Esophagus (tissue), 2 donors: ENCODE data around the gene FZD10. TPM values are rescaled to one million over a fixed set of nuclear protein-coding genes. Genes with fewer than 3 reads are reported as not detected.
A peak's percentile ranks its signal among the peaks of the same experiment; 100 is the strongest.

Experiments
- H3K27ac ChIP-seq, 2 donors: one replicate each; pipeline ENCODE4 v1.5.1; 2013; ENCODE audit warnings: low read depth in 2 of 2, mild to moderate bottlenecking in 2 of 2, inconsistent platforms in 1 of 2, low read length in 1 of 2, moderate library complexity in 1 of 2
- H3K27me3 ChIP-seq, 2 donors: one replicate each; pipeline ENCODE4 v1.6.1; 2013; ENCODE audit warnings: low read length in 2 of 2, control low read depth in 1 of 2, mild to moderate bottlenecking in 1 of 2; ENCODE audit not compliant: insufficient read depth in 2 of 2, control insufficient read depth in 1 of 2
- H3K36me3 ChIP-seq, 2 donors: one replicate each; pipeline ENCODE4 v1.6.1; 2013; ENCODE audit warnings: low read length in 1 of 2; ENCODE audit not compliant: control insufficient read depth in 2 of 2, insufficient read depth in 2 of 2
- H3K4me1 ChIP-seq, 2 donors: one replicate each; pipeline ENCODE4 v1.6.1; 2013; ENCODE audit warnings: low read length in 1 of 2; ENCODE audit not compliant: control insufficient read depth in 2 of 2, insufficient read depth in 2 of 2
- H3K4me3 ChIP-seq, 2 donors: one replicate each; pipeline ENCODE4 v1.5.1; 2013; ENCODE audit warnings: low read length in 2 of 2, mild to moderate bottlenecking in 2 of 2, low read depth in 1 of 2, moderate library complexity in 1 of 2
- H3K9me3 ChIP-seq, 2 donors: one replicate each; pipeline ENCODE4 v1.6.1; 2013; ENCODE audit warnings: mild to moderate bottlenecking in 2 of 2, low read depth in 1 of 2, low read length in 1 of 2, moderate library complexity in 1 of 2; ENCODE audit not compliant: control insufficient read depth in 2 of 2, insufficient read depth in 1 of 2
- WGBS, 2 donors: extraction: QIAGEN DNeasy Blood & Tissue Kit; methylation state at CpG; one replicate each; pipeline ENCODE4 v1.1.7; 2013; 5-methylcytosine and 5-hydroxymethylcytosine counted together
- polyA plus RNA-seq, 2 donors: library from polyadenylated mRNA; stranded (reverse); fragments of 200-250 nt; gene quantifications; one replicate each; pipeline ENCODE4 v1.2.3, GENCODE V29; 2013
- donor health status: healthy with polysubstance abuse.
- donor health status: Bipolar disorder and iron deficiency.

Gene FZD10
- polyA plus RNA-seq, 2 donors = 7.2 to 18.7 TPM

DNA sequence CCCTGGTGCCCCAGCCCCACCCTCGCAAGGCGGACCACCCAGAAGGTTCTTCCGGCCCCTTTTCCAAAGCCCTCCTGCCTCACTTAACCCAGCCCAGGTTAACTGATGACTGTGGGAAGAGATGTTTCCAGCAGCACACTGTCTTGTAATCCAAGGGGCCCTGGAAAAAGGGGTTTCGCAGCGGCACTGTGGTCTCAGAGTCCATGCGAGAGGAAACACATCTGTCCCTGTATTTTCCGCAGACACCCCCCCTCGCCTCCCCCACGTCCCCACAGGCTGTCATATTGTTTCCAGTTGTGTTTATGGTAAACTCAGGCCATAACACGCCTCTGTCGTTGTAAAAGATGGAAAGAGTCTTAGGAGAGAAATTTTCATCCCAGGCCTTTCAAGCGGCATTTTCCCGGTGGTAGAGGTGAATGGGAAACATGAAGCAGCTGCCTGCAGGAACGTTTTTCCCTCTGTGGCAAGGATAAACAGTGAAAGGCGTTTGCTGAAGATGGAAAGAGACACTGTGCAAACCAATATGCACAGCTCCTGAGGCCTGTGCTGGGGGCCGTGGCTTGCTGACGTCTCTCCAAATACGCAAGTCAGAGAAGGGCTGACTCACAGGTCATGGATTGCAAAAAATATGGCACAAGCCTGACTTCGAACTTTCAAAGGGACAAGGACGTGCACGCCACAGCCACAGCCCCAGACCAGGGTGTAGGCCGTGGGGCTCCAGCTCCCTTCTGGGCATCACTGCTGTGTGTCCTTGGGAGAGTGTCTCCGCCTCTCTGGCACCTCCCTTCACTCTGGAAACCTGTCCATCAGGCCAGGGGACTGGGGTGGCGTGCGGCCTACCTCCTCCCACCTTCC, 22.5 kb upstream of the FZD10 start:
- no peak overlapping the region for H3K4me3 ChIP-seq
- H3K27me3 ChIP-seq = no peaks in the 10 kb centered on the region
- peak overlapping the region; percentile 69 to 85 for H3K27ac ChIP-seq
- WGBS, 2 donors = 51 to 63% methylated on average over 25 of the region's 25 CpGs
- no peaks in the 10 kb centered on the region for H3K9me3 ChIP-seq
- H3K36me3 ChIP-seq = no peaks in the 10 kb centered on the region
- peaks cover 0 to 35% of the 10 kb centered on the region in 2 donors for H3K4me1 ChIP-seq

DNA sequence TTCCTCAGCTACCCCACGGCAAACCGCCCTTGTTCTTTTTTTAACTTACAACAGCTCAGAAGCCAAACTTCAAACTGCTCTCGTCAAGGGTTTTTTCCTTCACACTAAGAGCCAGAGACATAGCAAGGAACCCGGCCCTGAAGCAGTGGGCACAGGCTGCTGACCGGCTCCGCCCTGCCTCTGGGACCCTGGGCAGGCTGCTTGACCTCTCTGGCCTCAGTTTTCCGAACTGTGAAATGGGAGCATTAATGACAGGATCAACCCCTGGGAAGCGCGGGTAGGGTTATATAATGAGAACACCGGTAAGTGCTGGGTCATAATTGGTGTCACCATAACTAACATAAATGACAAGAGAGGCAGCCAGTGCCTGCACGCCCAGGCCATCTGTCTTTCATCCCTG, 21.2 kb upstream of the FZD10 start:
- Histone ChIP-seq H3K4me3 (no peak overlapping the region), H3K36me3 (no peaks in the 10 kb centered on the region), H3K27ac (peak overlapping the region in 1 of 2 donors; percentile 69), H3K4me1 (peaks cover 0 to 24% of the 10 kb centered on the region in 2 donors), H3K27me3 (no peaks in the 10 kb centered on the region), H3K9me3 (no peaks in the 10 kb centered on the region)
- 83 to 85% methylated on average over 11 of the region's 11 CpGs for WGBS, 2 donors

DNA sequence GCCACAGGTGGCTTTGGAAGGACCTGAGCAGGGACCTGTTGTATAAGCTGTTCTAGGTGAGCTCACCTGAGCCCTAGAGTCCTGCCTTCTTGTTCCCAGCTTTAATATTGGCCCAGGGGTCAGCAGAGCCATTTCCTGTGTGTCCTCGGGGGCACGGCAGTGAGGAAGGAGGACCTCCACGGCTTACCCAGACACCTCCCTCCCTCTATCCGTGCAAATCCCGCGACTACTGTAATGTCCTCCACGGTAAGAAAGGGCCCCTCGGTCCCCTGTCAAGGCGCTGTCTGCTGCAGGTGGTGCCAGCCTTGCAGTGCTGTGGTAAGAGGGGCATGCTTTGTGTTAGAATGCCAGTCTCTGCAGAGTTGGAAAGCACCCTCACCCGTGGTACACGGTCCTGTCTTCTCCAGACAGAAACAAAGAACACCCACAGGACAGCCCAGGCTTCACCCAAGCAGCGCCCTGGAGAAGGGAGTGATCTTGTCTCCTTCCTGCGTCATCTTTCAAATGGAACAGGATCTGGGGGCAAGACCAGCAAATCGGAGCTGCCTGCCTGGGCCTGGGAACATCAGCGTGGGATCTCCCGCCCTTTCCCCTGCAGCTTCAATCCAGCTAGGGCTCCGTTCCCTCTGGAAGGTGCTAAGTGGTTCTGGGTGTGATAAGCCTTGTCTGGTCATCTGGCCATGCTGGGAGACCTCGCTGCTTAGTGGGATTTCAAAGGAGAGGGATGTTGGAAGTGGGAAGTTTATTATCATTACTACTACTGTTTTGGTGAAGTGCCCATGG, 20.2 kb upstream of the FZD10 start:
- 61 to 71% methylated on average over 18 of the region's 18 CpGs for whole genome bisulfite sequencing, 2 donors
- no peaks in the 10 kb centered on the region for H3K9me3 ChIP-seq

DNA sequence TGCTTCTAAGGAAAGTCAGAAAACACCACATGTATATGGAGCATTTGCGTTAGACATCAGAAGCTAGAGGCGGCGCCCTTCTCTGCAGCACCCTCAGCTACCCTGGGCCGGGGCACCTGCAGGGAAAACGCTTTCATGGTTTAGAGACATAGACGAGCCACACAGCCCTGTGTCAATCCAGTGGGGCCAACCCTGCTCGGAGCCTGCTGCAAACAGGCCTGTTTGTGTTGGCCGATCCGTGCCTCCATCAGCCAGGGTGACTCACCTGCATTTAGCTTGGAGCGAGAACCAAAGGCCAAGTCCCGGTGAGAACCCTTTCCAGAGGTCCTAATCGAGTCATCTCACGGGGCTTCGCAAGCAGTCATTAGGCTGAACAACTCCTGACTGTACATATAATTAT, 19.5 kb upstream of the FZD10 start:
- Histone ChIP-seq H3K4me3 (no peak overlapping the region), H3K9me3 (no peaks in the 10 kb centered on the region), H3K36me3 (no peaks in the 10 kb centered on the region), H3K4me1 (peaks cover 0 to 21% of the 10 kb centered on the region in 2 donors), H3K27ac (peak overlapping the region; percentile 11 to 83), H3K27me3 (no peaks in the 10 kb centered on the region)
- WGBS, 2 donors = 48 to 71% methylated on average over 14 of the region's 14 CpGs

More for the DNA sequence above, 20.2 kb upstream of the FZD10 start:
- H3K4me3 ChIP-seq = no peak overlapping the region
- H3K4me1 ChIP-seq = peaks cover 0 to 21% of the 10 kb centered on the region in 2 donors
- peak overlapping the region; percentile 11 to 83 for H3K27ac ChIP-seq
- H3K36me3 ChIP-seq = no peaks in the 10 kb centered on the region
- H3K27me3 ChIP-seq = no peaks in the 10 kb centered on the region

DNA sequence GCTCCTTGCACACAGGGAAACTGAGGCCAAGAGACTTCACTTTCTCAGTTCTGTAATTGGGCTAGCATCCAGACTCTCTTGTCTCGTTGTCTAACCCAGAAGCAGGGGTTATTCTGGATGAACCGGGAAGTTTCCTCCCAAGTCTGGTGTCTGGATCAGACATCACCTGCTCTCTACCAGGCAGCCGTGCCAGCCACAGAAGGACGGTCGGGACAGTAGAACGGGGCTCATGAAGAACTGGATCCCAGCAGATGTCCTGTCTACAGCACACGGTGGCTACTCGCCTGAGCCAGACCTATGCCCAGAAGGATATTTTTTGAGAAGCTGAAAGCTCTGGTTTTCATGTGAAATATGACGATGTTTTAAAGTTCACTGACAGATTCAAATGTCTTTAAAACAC, 19.1 kb upstream of the FZD10 start:
- Histone ChIP-seq H3K4me1 (peaks cover 0 to 22% of the 10 kb centered on the region in 2 donors), H3K27me3 (no peaks in the 10 kb centered on the region), H3K27ac (peak overlapping the region; percentile 11 to 83), H3K4me3 (no peak overlapping the region), H3K9me3 (no peaks in the 10 kb centered on the region), H3K36me3 (no peaks in the 10 kb centered on the region)
- 58 to 64% methylated on average over 9 of the region's 9 CpGs for WGBS, 2 donors

DNA sequence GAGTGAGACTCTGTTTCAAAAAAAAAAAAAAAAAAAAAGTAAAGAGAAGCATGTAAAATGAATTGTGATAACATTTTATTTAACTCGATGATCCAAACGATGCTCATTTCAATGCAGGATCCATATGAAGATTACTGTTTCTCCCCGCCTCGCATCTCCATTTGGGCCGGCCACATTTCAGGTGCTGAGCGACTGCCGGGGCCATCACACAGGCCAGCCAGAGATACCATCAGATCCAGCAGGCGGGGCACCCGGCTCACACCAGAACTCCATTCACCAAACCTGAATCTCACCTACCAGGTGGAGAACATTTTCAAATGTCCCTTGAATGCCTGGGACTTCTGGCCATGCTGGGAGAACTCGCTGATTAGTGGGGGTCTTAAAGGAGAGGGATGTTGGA, 18.0 kb upstream of the FZD10 start:
- WGBS, 2 donors = 91 to 94% methylated on average over 10 of the region's 10 CpGs
- no peak overlapping the region for H3K27ac ChIP-seq
- H3K4me3 ChIP-seq = no peak overlapping the region
- H3K4me1 ChIP-seq = peaks cover 0 to 20% of the 10 kb centered on the region in 2 donors
- no peaks in the 10 kb centered on the region for H3K27me3 ChIP-seq
- H3K36me3 ChIP-seq = no peaks in the 10 kb centered on the region
- no peaks in the 10 kb centered on the region for H3K9me3 ChIP-seq

DNA sequence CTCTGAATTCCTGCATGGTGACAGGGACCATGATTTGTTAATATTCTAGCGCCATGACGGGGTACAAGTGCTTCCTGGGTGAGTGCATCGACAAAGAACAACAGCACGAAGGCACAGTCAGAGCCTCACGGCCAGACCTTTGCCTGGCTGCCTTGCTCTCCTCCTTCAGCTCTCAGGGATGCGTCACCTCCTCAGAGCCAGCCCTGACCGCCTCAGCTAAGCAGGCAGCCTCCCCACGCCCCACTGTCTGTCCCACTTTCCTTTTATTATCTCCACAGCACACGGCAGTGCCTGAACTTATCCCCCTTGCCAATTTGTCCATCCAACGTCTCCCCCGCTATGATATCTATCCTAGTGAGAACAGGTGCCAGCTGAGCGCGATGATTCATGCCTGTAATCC, 16.5 kb upstream of the FZD10 start:
- WGBS, 2 donors = 48 to 56% methylated on average over 13 of the region's 13 CpGs
- Histone ChIP-seq H3K27me3 (no peaks in the 10 kb centered on the region), H3K4me1 (peaks cover 0 to 15% of the 10 kb centered on the region in 2 donors), H3K9me3 (no peaks in the 10 kb centered on the region), H3K27ac (no peak overlapping the region), H3K36me3 (no peaks in the 10 kb centered on the region), H3K4me3 (no peak overlapping the region)

DNA sequence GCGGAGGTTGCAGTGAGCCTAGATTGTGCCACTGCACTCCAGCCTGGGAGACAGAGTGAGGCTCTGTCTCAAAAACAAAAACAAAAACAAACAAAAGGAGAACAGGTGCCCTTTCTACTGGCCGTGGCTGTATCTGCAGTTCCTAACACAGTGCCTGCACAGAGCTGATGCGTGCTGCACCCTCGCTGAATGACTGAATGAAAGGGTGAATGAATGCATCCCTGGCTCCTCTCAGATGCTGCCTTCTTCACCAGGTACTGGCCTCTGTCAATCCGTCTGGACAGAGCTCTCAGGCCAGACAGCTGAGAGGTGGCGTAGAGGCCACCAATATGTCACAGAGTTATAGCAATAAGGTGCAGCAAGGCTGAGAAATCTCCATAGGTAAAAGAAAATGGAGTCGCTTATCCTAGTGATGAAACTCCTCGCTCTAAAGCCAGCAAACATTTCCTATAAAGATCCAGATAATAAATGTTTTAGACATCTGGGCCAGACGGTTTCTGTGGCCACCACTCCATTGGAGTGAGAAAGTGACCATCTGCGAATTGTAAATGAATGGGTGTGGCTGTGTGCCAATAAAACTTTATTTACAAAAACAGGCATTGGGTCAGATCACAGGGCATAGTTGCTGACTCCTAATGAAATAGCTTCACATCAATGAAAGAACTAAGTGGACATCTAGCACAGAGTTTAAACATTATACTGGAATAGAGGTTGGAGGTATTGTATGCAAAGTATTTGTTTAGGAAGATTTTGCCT, 15.9 kb upstream of the FZD10 start:
- no peak overlapping the region for H3K4me3 ChIP-seq
- H3K27me3 ChIP-seq = no peaks in the 10 kb centered on the region
- no peaks in the 10 kb centered on the region for H3K36me3 ChIP-seq
- no peaks in the 10 kb centered on the region for H3K9me3 ChIP-seq
- H3K4me1 ChIP-seq = peaks cover 0 to 15% of the 10 kb centered on the region in 2 donors
- no peak overlapping the region for H3K27ac ChIP-seq
- 60 to 66% methylated on average over 10 of the region's 10 CpGs for WGBS, 2 donors

DNA sequence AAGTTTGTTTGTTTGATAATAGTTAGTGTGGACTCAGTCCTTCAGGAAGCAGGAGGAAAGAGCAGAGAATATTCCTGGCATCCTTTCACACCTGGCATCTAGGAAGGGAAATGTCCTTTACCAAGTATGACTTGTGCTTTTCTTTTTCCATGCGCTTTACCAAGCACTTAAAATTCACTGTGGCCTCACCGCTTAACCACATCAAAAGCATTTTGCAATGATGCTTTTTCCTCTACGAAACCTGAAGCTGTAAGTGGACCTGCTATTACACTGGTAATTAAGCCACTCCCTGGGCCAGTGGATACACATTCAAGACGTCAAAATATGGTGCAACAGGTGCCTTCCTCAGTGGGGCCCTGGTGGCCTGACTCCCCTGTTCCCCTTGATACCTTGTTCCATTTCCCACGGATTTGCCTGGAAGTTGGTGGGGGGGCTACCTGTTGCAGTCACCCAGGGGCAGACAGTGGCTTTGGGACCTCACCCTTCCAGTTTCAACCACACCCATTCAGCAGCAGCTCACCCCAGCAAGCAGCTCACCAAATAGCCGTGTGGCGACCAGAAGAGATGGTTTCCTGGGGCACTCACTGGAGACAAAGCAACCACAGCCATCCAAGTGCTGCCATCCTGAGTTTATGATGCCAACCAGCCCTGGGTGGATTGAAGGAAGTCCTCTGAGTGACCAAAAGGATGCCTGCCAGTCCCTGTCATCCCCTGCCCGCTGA, 14.2 kb upstream of the FZD10 start:
- H3K4me1 ChIP-seq = peaks cover 0 to 5% of the 10 kb centered on the region in 2 donors
- 41 to 62% methylated on average over 8 of the region's 8 CpGs for WGBS, 2 donors

More for the DNA sequence above, 14.2 kb upstream of the FZD10 start:
- H3K36me3 ChIP-seq = no peaks in the 10 kb centered on the region
- H3K4me3 ChIP-seq = no peak overlapping the region
- H3K27me3 ChIP-seq = no peaks in the 10 kb centered on the region
- H3K9me3 ChIP-seq = no peaks in the 10 kb centered on the region
- H3K27ac ChIP-seq = no peak overlapping the region
